Right lobe of liver (tissue), 6 donors: Measurements from ENCODE around the gene SSUH2. TPM values are rescaled to one million over a fixed set of nuclear protein-coding genes. Genes with fewer than 3 reads are reported as not detected.
"Not testable (repeated sequence)": the region's sequence is repeated elsewhere in the genome, so short reads cannot be mapped to it uniquely, and the experiment has no call there.

Experiments
- ATAC-seq, 4 donors: fragments of 200-7000 bp; cut with Tn5 transposase; one replicate each; pipeline ENCODE4 v1.9.1; 2020; ENCODE audit warnings: mild to moderate bottlenecking in 4 of 4, moderate library complexity in 4 of 4
- DNase-seq, 3 donors: peaks; one replicate each; pipeline ENCODE4 v3.0.0-alpha.2; 2020
- H3K27ac ChIP-seq, 3 donors: fragments of 200-600 bp; one replicate each; pipeline ENCODE4 v1.8.0; 2022
- H3K27me3 ChIP-seq, 2 donors: fragments of 200-600 bp; one replicate each; pipeline ENCODE4 v1.8.0; 2022
- H3K36me3 ChIP-seq, 4 donors: fragments of 200-600 bp; sonication (generic) in 1 of 4; one replicate each; pipeline versions ENCODE4 v1.5.1 to v1.8.0; 2017 to 2022; ENCODE audit warnings: control low read depth in 1 of 4
- H3K4me1 ChIP-seq, 4 donors: fragments of 200-600 bp; sonication (generic) in 1 of 4; one replicate each; pipeline versions ENCODE4 v1.5.1 to v1.8.0; 2017 to 2022; ENCODE audit warnings: control low read depth in 1 of 4
- H3K4me3 ChIP-seq, 3 donors: fragments of 200-600 bp; one replicate each; pipeline ENCODE4 v1.8.0; 2022
- H3K9me3 ChIP-seq, 4 donors: fragments of 200-600 bp; sonication (generic) in 1 of 4; one replicate each; pipeline versions ENCODE4 v1.5.1 to v1.8.0; 2017 to 2022; ENCODE audit warnings: control low read depth in 1 of 4
- CTCF ChIP-seq, 4 donors: fragments of 200-600 bp in 3 of 4; fragments of 450-650 bp in 1 of 4; IDR thresholded peaks; one replicate each; pipeline versions ENCODE4 v1.5.1 to v1.8.0; 2016 to 2022; ENCODE audit warnings: antibody characterized with exemption in 4 of 4, mild to moderate bottlenecking in 2 of 4
- POLR2A ChIP-seq: fragments of 450-650 bp; IDR thresholded peaks from one replicate; pipeline ENCODE4 v1.6.1; 2017; ENCODE audit warnings: antibody characterized with exemption, mild to moderate bottlenecking
- WGBS: methylation state at CpG from one replicate; pipeline ENCODE4 v1.1.6; 2018; ENCODE audit warnings: low coverage, low lambda C conversion rate; ENCODE audit not compliant: insufficient coverage; ENCODE audit errors: missing lambda C conversion rate; 5-methylcytosine and 5-hydroxymethylcytosine counted together
- intact Hi-C, 2 donors: fragments of 100-400 bp; cut with DNase I; formaldehyde crosslinking; loops; one replicate each; pipeline versions ENCODE4 v1.11.2 to v1.14.1; 2022
- long read RNA-seq: library from polyadenylated mRNA; unstranded; transcript quantifications from one replicate; pipeline ENCODE4 v2.0.0, GENCODE V29; 2019
- total RNA-seq, 6 experiments: library from RNA; depleted of rRNA in 2 of 6; stranded (reverse); fragments of >200 nt in 2 of 6; fragmentation: NEBNext Ultra II Directional in 3 of 6; extraction: Animal tissue kit (Norgen Biotek cat#: 25700) in 3 of 6; gene quantifications; one replicate each; pipeline versions ENCODE4 v1.1.0 to v1.2.4, GENCODE V29; 2016 to 2023
- donor health status: DM: no; HTN: yes; CAD: no.
- donor health status: DM: no; HTN: no; CAD: no.
- donor health status: DM: no; HTN: no; CAD: no.
- donor health status: DM: no; HTN: yes; CAD: no.
- donor health status: DM: no; HTN: yes; CAD: no.

The SSUH2 gene
- 1 to 10 TPM in 4 of 6 experiments, under 1 TPM in 1, not detected in 1; 0.09 to 2.0 (median 1.1) TPM for total RNA-seq
- long read RNA-seq = 0 reads

GRCh38 chr3:8644748-8645390 is at the start of gene SSUH2:
SSUH2 (minus strand) TSS chr3:8644798; CDS start chr3:8644758, 40 bp downstream.
- no peak for ATAC-seq
- no peak for DNase-seq
- TF ChIP-seq POLR2A (no peak), CTCF (IDR thresholded peaks at IDR 0.05) (no peak)

GRCh38 chr3:8691295-8691694 is 46.7 kb upstream of the SSUH2 start:
- H3K36me3 ChIP-seq, H3K9me3 ChIP-seq, H3K4me1 ChIP-seq, H3K27me3 ChIP-seq, DNase-seq, ATAC-seq, H3K4me3 ChIP-seq, H3K27ac ChIP-seq, intact Hi-C loops: not testable (repeated sequence)
- 51% methylated on average over 8 of the region's 9 CpGs for WGBS

More at GRCh38 chr3:8644748-8645390, at the start of gene SSUH2:
- WGBS = 75% methylated on average over 6 of the region's 8 CpGs
- no peaks in the 10 kb centered on the region for H3K9me3 ChIP-seq
- H3K4me1 ChIP-seq = no peaks in the 10 kb centered on the region
- H3K36me3 ChIP-seq = no peaks in the 10 kb centered on the region
- H3K4me3 ChIP-seq = no peak within 1 kb of the TSS
- H3K27ac ChIP-seq = no peak within 1 kb of the TSS
- intact Hi-C loops = no loop called here
- no peaks in the 10 kb centered on the region for H3K27me3 ChIP-seq

- H3K4me1 ChIP-seq, H3K9me3 ChIP-seq, H3K27me3 ChIP-seq, H3K27ac ChIP-seq, DNase-seq, H3K36me3 ChIP-seq, ATAC-seq, intact Hi-C loops, H3K4me3 ChIP-seq: not testable (repeated sequence)
- 71% methylated on average over 3 of the region's 6 CpGs for WGBS
Measured at GRCh38 chr3:8684992-8685391, 40.4 kb upstream of the SSUH2 start.

- H3K9me3 ChIP-seq, H3K36me3 ChIP-seq, H3K27me3 ChIP-seq, ATAC-seq, intact Hi-C loops, H3K27ac ChIP-seq, DNase-seq, H3K4me3 ChIP-seq, H3K4me1 ChIP-seq: not testable (repeated sequence)
- 54% methylated on average over 9 of the region's 19 CpGs for WGBS
Measured at GRCh38 chr3:8682850-8683574, 38.4 kb upstream of the SSUH2 start.

- H3K27me3 ChIP-seq, ATAC-seq, DNase-seq, H3K4me1 ChIP-seq, H3K4me3 ChIP-seq, H3K36me3 ChIP-seq, H3K27ac ChIP-seq, intact Hi-C loops, H3K9me3 ChIP-seq: not testable (repeated sequence)
- WGBS = 53% methylated on average over 5 of the region's 9 CpGs
Measured at GRCh38 chr3:8681881-8682538, 37.4 kb upstream of the SSUH2 start.

GRCh38 chr3:8681349-8681748 is 36.8 kb upstream of the SSUH2 start:
- H3K36me3 ChIP-seq = no peaks in the 10 kb centered on the region
- no peaks in the 10 kb centered on the region for H3K27me3 ChIP-seq
- H3K27ac ChIP-seq = no peak overlapping the region
- no peaks in the 10 kb centered on the region for H3K9me3 ChIP-seq
- 90% methylated on average over 2 of the region's 22 CpGs for WGBS
- no peaks in the 10 kb centered on the region for H3K4me1 ChIP-seq
- H3K4me3 ChIP-seq = no peak overlapping the region
- TF ChIP-seq CTCF (IDR thresholded peaks at IDR 0.05) (no peak), POLR2A (no peak)
- DNase-seq = no peak
- ATAC-seq = no peak
- intact Hi-C loops = no loop called here

- H3K27me3 ChIP-seq, intact Hi-C loops, H3K36me3 ChIP-seq, DNase-seq, H3K9me3 ChIP-seq, ATAC-seq, H3K27ac ChIP-seq, H3K4me3 ChIP-seq, H3K4me1 ChIP-seq: not testable (repeated sequence)
- 29% methylated on average over 5 of the region's 13 CpGs for WGBS
Measured at GRCh38 chr3:8679817-8680553, 35.4 kb upstream of the SSUH2 start.
